Measurements from ENCODE around the gene EFNB2. TPM values are rescaled to one million over a fixed set of nuclear protein-coding genes. Genes with fewer than 3 reads are reported as not detected.

EFNB2 gene
- total RNA-seq, 1 experiment from 2014 or later: 16.4 TPM

DNA sequence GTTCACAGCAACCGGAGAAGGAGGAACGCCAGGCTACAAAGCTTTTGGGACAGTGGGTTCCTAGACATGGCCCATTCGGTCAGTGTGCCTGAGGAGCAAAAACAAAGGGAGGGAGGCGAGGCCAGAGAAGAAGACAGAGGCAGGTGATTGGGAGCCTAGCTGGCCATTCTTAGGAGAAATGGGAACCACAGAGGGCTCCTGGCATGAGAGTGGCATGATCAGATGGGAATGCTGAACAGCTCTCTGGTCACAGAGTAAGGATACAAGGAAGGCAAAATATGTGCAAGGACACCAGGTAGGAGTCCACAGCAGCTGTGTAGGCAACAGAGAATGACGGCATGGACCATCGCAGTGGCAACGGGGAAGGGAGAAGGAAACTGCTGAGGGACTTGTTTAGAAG is 82.4 kb downstream of the EFNB2 start:
- Histone ChIP-seq H3K4me1 (ENCODE audit: insufficient read depth, low read length) (no peaks in the 10 kb centered on the region), H4K20me1 (ENCODE audit: low read length) (no peaks in the 10 kb centered on the region), H3K9me2 (replicated peaks; ENCODE audit: low read length) (no peaks in the 10 kb centered on the region), H3K36me3 (ENCODE audit: low read depth, low read length) (no peaks in the 10 kb centered on the region), H3K27me3 (ENCODE audit: low read length) (no peaks in the 10 kb centered on the region), H3K27ac (ENCODE audit: low read length) (no peak overlapping the region), H3K9ac (ENCODE audit: low read length) (no peak overlapping the region), H3K9me3 (ENCODE audit: low read length) (no peaks in the 10 kb centered on the region), H3K79me2 (ENCODE audit: low read length) (no peaks in the 10 kb centered on the region), H3K4me2 (ENCODE audit: low read length) (no peak overlapping the region), H3K4me3 (ENCODE audit: low read length) (no peak overlapping the region), H3F3A (ENCODE audit: low read length, unreplicated experiment) (no peaks in the 10 kb centered on the region), H2AFZ (ENCODE audit: low read length) (no peak overlapping the region)
- ChIA-PET CTCF (no interaction called here), POLR2A (ENCODE audit: unreplicated experiment) (no interaction called here)
- TF ChIP-seq EZH2phosphoT487 (IDR thresholded peaks at IDR 0.05; ENCODE audit: borderline replicate concordance, low read length) (no peak), EZH2 (IDR thresholded peaks at IDR 0.05; ENCODE audit: low read length, unreplicated experiment) (no peak)
- TF ChIP-seq, protein P1, sequence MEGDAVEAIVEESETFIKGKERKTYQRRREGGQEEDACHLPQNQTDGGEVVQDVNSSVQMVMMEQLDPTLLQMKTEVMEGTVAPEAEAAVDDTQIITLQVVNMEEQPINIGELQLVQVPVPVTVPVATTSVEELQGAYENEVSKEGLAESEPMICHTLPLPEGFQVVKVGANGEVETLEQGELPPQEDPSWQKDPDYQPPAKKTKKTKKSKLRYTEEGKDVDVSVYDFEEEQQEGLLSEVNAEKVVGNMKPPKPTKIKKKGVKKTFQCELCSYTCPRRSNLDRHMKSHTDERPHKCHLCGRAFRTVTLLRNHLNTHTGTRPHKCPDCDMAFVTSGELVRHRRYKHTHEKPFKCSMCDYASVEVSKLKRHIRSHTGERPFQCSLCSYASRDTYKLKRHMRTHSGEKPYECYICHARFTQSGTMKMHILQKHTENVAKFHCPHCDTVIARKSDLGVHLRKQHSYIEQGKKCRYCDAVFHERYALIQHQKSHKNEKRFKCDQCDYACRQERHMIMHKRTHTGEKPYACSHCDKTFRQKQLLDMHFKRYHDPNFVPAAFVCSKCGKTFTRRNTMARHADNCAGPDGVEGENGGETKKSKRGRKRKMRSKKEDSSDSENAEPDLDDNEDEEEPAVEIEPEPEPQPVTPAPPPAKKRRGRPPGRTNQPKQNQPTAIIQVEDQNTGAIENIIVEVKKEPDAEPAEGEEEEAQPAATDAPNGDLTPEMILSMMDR (conservative IDR thresholded peaks at IDR 0.05; ENCODE audit: low read depth, low read length): no peak
- intact Hi-C loops (cut with micrococcal nuclease): no loop called here
- ATAC-seq: no peak
- DNase-seq: no peak
- BruUV-seq (replicated peaks): no TSS peak

DNA sequence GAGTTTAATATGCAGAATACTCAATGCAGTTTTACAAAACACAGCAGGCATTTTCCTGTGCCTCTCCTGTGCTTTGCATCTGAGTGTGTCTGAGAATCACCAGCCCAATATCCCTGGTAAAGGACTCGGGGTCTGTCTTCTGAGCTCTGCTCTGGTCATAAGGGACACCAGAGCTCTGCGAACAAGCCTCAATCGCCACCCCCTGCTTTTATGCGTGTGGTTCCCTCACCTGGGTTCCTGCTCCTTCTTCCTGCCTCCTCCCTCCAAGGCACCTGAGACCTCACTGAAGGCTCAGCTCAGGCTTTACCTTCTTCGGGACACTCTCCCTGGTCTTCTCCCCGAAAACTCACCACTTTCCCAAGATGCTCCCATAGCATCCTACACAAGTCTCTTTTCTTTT is 84.5 kb downstream of the EFNB2 start:
- no TSS peak for BruUV-seq (replicated peaks)
- Histone ChIP-seq H3F3A (ENCODE audit: low read length, unreplicated experiment) (no peaks in the 10 kb centered on the region), H3K4me1 (ENCODE audit: insufficient read depth, low read length) (no peaks in the 10 kb centered on the region), H3K27me3 (ENCODE audit: low read length) (no peaks in the 10 kb centered on the region), H3K36me3 (ENCODE audit: low read depth, low read length) (no peaks in the 10 kb centered on the region), H3K9me3 (ENCODE audit: low read length) (no peaks in the 10 kb centered on the region), H3K9ac (ENCODE audit: low read length) (no peak overlapping the region), H3K27ac (ENCODE audit: low read length) (no peak overlapping the region), H3K4me2 (ENCODE audit: low read length) (no peak overlapping the region), H3K79me2 (ENCODE audit: low read length) (no peaks in the 10 kb centered on the region), H3K4me3 (ENCODE audit: low read length) (no peak overlapping the region), H3K9me2 (replicated peaks; ENCODE audit: low read length) (no peaks in the 10 kb centered on the region), H2AFZ (ENCODE audit: low read length) (no peak overlapping the region), H4K20me1 (ENCODE audit: low read length) (no peaks in the 10 kb centered on the region)
- ATAC-seq: no peak
- POLR2A ChIA-PET (ENCODE audit: unreplicated experiment): no interaction called here
- intact Hi-C loops (cut with micrococcal nuclease): no loop called here
- TF ChIP-seq EZH2 (IDR thresholded peaks at IDR 0.05; ENCODE audit: low read length, unreplicated experiment) (no peak), EZH2phosphoT487 (IDR thresholded peaks at IDR 0.05; ENCODE audit: borderline replicate concordance, low read length) (no peak)
- TF ChIP-seq, protein P1 (conservative IDR thresholded peaks at IDR 0.05; ENCODE audit: low read depth, low read length): no peak
- no peak for DNase-seq
- CTCF ChIA-PET: no interaction called here

DNA sequence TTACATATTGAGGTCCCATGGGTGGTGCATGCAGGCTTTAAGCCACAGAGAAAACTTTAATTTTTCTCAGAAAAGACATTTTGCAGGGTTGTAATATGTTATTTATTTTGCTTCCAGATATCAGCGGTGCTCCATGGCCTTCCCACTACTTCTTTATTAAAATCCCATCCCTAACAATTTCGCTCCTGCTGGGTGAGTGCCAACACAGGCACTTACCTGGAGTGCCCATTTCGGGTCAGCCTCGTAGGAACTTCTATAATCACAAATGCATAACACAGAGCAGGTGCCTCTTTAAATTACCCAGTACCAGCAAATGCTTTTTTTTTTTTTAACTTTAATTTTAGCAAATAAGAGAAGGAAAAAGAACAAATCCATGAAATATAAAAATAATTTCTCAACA is 86.4 kb downstream of the EFNB2 start:
- Histone ChIP-seq H3K79me2 (ENCODE audit: low read length) (no peaks in the 10 kb centered on the region), H3K9ac (ENCODE audit: low read length) (no peak overlapping the region), H3K27ac (ENCODE audit: low read length) (no peak overlapping the region), H3K36me3 (ENCODE audit: low read depth, low read length) (no peaks in the 10 kb centered on the region), H3K4me2 (ENCODE audit: low read length) (no peak overlapping the region), H3K4me3 (ENCODE audit: low read length) (no peak overlapping the region), H3K4me1 (ENCODE audit: insufficient read depth, low read length) (no peaks in the 10 kb centered on the region), H3K9me3 (ENCODE audit: low read length) (no peaks in the 10 kb centered on the region), H3K9me2 (replicated peaks; ENCODE audit: low read length) (no peaks in the 10 kb centered on the region), H3F3A (ENCODE audit: low read length, unreplicated experiment) (no peaks in the 10 kb centered on the region), H2AFZ (ENCODE audit: low read length) (no peak overlapping the region), H3K27me3 (ENCODE audit: low read length) (no peaks in the 10 kb centered on the region), H4K20me1 (ENCODE audit: low read length) (no peaks in the 10 kb centered on the region)
- ATAC-seq: no peak
- POLR2A ChIA-PET (ENCODE audit: unreplicated experiment): no interaction called here
- BruUV-seq (replicated peaks): no TSS peak
- intact Hi-C loops (cut with micrococcal nuclease): no loop called here
- no peak for DNase-seq
- CTCF ChIA-PET: no interaction called here
- TF ChIP-seq EZH2 (IDR thresholded peaks at IDR 0.05; ENCODE audit: low read length, unreplicated experiment): no peak
- TF ChIP-seq, protein P1 (conservative IDR thresholded peaks at IDR 0.05; ENCODE audit: low read depth, low read length): no peak
- no peak for TF ChIP-seq EZH2phosphoT487 (IDR thresholded peaks at IDR 0.05; ENCODE audit: borderline replicate concordance, low read length)
